ENCODE measurements around the gene NPHP1. TPM values are rescaled to one million over a fixed set of nuclear protein-coding genes. Genes with fewer than 3 reads are reported as not detected.
"Not testable (repeated sequence)": the region's sequence is repeated elsewhere in the genome, so short reads cannot be mapped to it uniquely, and the experiment has no call there.

The NPHP1 gene
- total RNA-seq, 1 donor from 2014 or later: 3.2 TPM

DNA sequence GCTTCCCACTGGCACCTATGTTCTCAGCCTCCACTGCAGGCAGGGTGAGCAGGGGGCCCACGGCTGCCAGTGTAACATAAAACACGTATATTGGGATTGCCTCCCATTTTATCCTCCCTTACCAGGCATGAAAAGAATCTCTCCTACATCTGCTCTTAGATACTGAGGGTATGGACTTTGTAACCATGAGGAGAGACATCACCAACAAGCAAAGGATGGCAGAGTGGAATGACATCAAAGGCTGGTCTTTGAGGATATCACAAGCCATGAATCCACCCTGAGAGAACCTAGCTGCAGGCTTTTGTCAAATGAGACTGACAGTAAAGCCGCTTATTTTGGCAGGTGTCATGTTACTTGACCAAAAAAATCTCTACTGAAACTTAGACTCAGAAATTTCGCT lies 7.4 kb downstream of the NPHP1 start:
- DNase-seq: no peak

DNA sequence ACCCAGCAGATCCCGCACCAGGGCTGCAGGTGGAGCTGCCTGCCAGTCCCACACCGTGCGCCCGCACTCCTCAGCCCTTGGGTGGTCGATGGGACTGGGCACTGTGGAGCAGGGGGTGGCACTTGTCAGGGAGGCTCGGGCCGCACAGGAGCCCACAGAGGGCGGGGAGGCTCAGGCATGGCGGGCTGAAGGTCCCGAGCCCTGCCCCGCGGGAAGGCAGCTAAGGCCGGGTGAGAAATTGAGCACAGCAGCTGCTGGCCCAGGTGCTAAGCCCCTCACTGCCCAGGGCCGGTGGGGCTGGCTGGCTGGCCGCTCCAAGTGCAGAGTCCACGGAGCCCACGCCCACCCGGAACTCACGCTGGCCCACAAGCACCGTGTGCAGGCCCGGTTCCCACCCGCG lies 14.6 kb downstream of the NPHP1 start:
- DNase-seq: not testable (repeated sequence)

DNA sequence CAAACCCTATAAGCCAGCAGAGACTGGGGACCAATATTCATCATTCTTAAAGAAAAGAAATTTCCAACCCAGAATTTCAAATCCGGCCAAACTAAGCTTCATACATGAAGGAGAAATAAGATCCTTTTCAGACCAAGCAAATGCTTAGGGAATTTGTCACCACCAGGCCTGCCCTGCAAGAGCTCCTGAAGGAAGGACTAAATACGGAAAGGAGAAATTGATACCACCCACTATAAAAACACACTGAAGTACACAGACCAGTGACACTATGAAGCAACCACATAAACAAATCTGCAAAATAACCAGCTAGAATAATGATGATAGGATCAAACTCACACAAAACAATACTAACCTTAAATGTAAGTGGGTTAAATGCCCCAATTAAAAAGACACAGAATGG lies 22.4 kb downstream of the NPHP1 start:
- DNase-seq: no peak

DNA sequence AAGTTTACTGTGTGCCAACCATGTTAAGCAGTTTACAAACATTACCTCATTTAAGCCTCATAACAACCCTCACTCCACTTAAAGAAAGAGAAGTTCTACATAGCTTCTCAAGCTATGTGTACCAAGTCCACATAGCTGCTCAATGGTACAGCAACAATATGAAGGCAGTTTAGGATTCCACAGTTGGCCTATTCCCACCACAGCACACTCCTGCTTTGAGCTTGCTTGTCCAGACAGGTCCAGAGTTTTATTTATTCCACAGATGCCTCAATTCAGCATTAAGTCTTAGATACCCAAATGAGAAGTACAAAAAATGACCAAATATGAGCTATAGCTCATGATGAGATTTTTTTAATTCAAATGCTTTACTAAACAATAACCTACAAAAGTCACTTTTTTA lies 24.8 kb downstream of the NPHP1 start:
- DNase-seq: no peak

DNA sequence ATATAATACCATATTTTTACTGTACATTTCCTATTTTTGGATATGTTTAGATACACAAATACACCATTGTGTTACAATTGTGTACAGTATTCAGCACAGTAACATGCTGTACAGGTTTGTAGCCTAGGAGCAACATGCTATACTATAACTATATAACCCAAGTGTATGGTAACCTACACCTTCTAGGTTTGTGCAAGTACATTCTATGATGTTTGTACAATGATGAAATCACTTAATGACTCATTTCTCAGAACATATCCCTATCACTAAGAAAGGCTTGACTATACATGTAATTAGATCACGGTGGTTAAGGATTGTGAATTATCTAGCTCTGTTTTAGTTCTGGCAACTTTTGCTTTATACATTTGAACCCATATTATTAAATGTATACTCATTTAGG lies 31.3 kb downstream of the NPHP1 start:
- no peak for DNase-seq

DNA sequence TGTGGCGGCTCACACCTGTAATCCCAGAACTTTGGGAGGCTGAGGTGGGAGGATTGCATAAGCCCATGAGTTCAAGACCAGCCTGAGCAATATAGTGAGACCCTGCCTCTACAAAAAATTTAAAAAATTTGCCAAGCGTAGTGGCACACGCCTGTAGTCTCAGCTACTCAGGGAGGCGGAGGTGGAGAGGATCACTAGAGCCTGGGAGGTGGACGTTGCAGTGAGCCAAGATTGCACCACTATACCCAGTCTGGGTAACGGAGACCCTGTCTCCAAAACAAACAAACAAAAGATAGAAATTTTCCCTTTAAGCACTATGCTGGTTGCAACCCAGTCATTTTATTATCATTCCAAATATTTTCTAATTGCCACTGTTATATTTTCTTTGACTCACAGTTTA lies 32.3 kb downstream of the NPHP1 start:
- no peak for DNase-seq

DNA sequence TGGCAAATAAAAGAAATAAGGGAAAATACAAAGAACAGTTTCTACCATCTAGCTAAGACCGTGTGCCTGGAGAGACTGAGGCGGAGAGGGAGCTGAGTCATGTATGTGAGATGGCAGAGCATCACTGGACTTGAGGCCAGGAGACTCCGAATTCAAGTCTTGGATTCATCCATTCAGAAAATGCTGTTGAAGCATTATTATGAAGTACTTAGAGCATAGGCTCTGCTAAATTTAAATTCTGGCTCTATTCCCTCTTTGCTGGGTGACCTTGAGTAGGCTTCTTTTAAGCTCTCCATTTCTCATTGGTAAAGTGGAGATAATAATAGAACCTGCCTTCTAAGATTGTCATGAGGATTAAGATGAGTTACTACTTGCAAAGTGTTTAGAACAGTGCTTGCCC lies 34.7 kb downstream of the NPHP1 start:
- DNase-seq: no peak

DNA sequence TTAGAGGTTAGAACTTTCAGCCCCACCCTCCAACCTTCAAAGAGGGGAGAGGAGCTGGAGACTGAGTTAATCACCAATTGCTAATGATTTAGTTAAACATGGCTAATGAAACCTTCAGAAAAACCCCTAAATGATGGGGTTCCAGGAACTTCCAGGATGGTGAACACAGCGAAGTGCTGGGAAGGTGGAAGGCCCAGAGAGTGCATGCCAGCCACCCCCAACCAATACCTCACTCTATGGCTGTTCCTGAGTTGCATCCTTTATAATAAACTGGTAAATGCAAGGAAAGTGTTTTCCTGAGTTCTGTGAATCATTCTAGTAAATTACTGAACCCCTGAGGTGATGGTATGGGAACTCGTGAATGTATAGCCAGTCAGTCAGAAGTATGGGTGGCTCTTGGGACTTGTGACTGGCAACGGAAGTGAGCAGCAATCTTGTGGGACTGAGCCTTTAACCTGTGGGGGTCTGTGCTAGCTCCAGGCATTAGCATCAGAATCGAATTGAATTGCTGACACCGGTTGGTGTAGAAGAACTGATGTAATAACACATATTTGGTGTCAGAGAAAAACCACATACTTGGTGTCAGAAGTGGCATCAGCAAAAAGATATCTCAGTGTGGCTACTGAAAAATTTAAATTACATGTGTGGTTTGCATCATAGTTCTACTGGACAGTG lies 37.4 kb downstream of the NPHP1 start:
- DNase-seq: no peak

DNA sequence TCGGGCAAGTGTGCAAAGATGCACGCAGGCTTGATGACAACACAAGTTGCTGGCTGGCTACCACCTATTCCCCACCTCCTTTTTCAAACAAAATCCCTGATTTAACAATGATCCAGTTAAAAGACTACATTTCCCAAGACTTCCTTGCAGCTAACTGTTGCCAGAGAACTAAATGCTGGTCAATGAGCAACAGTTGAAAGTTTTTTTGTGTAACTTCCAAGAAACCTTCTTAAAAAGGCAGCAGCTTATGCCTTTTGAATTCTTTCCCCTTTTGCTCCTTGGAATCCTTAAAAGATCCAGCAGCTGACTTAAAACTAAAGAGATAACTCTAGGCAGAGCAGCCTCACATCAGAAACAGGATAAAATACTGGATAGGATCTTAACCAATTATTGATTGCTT lies 38.5 kb downstream of the NPHP1 start:
- DNase-seq: no peak

DNA sequence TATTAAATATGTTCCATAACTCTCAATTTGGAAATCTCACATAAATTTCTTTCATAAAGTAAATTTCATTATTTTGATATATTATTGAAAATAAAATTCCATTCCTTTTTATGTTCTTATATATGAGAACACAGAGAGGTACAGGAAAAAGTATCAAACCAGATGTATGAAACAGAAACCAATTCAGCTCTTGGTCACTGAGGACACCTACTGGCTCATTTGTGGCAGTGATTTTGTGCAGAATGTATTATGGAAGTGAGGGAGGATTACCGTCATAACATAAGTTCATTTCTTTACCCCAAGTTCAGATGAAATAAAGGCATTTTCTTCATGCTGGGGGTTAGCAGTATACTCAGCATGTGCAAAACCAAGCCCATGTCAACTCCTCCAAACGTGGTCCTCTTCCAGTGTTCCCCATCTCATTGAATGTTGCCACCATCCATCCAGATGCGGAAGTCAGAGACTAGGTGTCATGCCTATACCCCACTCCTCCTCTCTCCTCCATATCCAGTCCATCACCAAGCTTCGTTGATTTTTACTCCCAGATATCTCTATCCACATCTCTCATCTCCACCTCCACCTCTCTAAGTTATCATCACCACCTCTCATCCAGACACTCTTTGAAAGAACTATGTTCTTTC lies 47.5 kb downstream of the NPHP1 start:
- DNase-seq: peak; percentile 73

DNA sequence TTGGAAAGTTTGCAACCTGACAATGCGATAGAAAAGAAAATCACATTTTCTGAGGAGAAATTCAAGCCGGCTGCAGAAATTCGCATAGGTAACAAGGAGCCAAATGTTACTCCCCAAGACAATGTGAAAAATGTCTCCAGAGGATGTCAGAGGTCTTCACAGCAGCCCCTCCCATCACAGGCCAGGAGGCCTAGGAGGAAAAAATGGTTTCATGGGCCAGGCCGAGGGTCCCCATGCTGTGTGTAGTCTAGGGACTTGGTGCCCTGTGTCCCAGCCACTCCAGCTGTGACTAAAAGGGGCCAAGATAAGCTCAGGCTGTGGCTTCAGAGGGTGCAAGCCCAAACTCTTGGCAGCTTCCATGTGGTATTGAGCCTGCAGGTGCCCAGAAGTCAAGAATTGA lies 50.0 kb downstream of the NPHP1 start:
- DNase-seq: not testable (repeated sequence)

DNA sequence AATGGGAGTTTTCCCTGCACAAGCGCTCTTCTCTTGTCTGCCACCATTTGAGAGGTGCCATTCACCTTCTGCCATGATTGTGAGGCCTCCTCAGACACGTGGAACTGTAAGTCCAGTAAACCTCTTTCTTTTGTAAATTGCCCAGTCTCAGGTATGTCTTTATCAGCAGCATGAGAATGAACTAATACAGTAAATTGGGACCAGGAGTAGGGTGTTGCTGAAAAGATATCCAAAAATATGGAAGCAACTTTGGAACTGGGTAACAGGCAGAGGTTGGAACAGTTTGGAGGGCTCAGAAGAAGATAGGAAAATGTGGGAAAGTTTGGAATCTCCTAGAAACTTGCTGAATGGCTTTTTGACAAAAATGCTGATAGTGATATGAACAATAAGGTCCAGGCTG lies 50.6 kb downstream of the NPHP1 start:
- not testable (repeated sequence) for DNase-seq

DNA sequence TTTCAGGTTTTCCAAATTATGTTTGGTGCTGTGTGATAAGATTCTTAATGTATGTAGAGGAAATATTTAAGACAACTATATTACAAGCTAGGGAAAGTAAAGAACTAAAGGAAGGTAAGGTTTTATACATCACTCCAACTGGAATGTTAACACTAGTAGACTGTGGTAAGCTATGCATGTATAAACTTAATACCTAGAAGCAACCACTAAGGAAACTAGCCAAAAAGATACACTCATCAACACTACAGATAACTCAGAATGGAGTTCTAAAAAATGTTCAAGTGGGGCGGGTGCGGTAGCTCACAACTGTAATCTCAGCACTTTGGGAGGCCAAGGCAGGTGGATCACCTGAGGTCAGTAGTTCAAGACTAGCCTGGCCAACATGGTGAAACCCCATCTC lies 51.4 kb downstream of the NPHP1 start:
- DNase-seq: no peak

DNA sequence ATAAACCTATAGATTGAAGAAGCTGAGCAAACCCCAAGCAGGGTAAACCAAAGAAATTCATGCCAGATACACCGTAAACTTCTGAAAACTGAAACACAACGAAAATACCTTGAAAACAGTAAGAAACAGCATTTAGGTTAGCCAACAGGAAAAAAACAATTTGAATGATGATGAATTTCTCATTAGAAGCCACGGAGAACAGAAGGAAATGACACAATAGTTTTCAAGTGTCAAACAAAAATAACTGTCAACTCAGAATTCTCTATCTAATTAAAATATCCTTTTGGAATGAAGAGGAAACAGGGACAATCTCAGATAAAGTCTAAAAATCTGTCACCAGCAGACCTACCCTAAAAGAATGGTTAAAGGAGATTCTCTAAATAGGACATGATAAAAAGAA lies 51.9 kb downstream of the NPHP1 start:
- no peak for DNase-seq

DNA sequence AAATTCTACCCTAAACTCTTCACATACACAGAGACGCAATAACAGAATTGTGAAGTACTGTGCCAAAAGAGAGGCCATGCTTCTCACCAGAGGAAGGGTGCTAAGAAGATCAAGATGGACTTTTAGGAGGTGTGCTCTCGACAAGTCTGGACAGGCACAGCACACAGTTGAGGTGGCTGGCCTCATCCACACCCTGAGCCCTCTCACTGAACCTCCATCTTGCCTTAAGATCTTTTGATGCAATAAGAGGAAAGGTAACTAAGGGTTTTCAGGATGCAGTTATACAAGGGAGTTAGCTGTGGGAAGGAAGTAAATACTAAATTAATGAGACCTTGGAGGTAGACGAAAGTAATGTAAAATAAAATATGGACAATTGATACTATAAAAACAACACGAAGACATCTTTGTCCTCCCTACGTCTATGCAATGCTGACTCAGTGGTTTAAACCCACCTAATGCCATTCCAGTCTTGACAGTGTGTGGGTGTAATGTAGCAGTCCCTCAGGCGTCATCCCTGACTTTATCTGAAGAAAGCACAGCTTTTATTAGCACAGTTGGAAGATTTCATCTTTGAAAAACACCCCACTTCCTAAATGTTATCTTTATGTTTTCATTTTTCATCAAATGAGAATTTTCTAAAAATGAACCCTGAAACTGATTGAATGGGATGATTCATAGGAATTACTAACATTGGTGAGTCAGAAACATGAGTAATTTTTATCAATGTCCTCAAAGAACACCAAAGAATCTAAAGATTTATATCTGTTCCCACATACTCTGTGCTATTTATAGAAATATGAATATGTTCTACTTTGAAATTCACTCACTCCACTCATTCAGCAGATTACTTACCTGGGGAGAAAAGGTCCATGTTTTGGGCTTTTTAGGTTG lies 55.2 kb downstream of the NPHP1 start:
- DNase-seq: no peak

DNA sequence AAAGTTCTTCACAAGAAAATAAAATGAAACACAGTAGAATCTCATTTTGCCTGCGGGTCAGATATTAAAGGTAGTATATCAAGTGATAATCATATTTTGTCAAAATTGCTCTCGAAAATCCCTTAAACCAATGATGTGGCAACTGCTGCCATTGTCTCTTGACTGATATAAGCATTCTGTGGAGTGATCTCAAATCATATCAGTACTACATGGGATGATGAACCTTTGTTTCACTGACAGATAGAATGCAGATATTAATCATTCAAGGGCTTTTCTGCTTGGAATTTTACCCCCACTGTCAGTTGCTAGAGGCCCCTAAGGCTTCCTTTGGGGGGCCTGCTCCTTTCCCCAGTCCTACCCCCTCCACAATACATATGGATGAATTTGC lies 57.9 kb downstream of the NPHP1 start:
- no peak for DNase-seq

DNA sequence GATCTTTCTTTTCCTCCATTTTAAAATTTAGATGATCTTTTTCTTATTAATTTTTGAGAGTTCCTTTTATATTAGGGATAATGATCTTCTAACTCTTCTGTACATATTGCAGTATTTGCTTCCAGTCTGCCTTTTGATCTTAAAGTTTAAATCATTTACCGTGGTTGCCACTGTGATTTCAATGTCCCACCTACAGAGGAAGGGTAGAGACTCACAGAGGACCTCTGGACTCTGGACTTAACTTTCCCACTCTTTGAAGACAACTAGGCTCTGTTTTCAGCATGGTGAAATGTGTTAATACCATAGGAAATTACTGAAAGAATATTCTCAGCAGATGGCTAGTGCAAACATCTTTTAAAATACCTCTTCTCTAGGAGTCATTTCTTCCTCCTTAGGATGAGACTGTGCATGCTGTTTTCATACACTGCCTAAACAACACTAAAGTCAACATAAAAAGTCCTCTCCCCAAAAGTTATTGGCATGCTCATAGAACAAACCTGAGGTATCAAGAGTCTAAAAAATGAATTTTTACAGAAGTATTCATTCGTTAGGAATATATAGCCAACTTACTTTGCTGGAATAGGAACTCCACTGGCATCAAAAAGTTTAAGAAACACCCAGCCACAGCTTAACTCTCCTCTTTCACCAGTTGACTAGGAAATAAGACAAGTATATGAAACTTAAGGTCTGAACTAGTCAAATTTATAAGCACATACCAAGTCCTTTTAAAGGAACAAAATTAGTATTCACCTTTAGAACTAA lies 58.4 kb downstream of the NPHP1 start:
- DNase-seq: no peak

DNA sequence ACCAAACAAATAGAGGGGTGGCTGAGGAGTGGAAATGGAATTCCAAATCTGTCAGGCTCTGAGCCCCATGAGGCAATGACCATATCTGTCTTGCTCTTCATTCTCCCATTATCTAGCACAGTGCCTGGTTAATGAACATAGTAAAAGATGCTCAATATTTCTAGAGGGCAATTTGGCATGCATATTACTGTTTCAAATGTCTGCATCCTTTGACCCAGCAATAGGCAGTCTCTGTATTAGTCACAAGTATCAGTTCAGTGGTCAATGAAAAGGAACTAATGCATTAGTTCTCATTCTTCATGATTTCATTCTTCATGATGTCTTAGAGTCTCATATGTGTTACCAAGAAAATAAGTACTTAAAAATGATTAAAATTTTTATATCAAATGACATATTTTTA lies 60.8 kb downstream of the NPHP1 start:
- DNase-seq: no peak

DNA sequence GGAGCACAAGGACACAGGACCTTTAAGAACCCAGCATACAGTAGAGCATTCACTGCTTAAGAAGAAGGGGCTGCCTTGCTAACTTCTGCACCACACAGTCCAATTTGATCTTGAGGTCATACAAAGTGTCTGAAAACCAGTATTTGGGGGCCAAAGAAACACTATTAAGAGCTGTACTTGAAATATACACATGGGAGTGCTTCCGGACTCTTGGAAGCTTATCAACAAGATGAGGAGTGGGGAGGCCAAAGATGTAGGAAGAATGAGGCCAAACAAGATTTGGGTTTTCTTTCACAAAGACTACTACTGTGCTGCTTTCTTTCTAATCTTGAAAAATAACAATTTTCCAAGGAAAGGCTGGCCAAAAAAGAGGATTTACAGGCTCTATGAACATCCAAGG lies 64.4 kb downstream of the NPHP1 start:
- DNase-seq: no peak

DNA sequence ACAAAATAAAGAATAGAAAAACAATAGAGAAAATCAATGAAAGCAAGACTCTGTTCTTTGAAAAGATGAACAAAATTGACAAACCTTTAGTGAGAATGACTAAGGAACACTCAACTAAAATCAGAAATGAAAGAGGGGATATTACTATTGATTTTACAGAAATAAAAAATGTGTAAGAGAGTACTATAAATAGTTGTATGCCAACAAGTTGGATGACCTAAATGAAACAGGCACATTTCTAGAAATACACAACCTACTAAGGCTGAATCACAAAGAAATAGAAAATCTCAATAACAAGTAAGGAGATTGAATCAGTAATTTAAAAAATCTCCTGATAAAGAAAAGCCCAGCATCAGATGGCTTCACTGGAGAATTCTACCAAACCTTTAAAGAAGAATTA lies 70.8 kb downstream of the NPHP1 start:
- no peak for DNase-seq

DNA sequence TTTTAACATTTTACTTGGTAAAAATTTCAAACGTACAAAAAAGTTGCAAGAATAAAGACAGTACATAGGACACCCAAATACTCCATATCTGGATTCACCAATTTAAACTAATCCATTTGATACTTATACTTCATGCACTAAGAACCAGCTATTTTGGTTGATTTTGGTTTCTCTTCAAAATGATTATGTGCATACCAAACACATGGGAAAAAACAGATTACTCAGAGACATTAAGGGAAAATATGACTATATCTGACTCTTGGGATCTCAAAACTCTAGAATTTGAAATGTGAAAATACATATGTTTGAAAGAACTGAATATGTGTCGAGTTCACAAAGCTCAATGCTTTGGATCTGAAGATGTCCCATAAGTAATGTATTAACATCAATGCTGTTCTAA lies 73.6 kb downstream of the NPHP1 start:
- no peak for DNase-seq

DNA sequence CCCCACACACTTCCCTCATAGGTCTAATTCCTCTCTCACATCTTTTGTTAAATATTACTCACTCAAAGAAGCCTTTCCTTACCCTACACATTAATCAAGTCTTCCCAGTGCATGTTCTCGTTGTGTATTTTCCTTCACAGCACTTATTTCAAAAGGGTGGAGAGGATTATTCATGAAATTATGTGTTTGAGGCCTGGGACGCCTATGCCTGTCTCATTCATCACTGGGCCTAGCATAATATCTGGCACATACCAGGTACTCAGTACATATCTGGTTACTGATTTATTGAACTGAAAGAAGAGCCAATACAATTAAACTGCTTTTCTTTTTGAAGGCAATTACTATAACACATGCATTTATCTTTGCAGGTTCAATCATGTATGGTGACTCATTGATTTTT lies 74.1 kb downstream of the NPHP1 start:
- no peak for DNase-seq

DNA sequence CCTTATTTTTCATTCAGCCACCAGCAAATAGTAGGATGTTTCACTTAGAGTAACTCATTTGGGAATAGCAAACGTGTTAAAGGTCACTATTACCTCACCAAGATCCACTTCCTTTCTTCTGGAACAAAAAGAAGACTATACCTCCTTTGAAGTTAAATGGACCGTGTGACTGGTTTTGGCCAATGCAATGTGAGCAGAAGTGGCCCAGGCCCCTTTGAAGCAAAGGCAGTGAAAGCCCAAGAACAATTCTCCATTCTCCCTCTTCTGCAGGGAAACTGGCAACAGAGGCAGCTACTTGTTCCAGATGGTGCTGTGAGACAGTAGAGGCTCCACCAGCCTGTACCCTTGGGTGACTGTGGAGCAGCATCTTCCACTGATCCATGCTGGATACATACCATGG lies 77.9 kb downstream of the NPHP1 start:
- no peak for DNase-seq
